ENCODE results near the gene ANKRD29. TPM values are rescaled to one million over a fixed set of nuclear protein-coding genes. Genes with fewer than 3 reads are reported as not detected.

The ANKRD29 gene
- total and polyA plus RNA-seq, 10 of the 15 experiments (the other 5 are each of a cell fraction or from before 2014, with no cell fraction given) = 0.53 to 9.2 (median 1.6) TPM

DNA sequence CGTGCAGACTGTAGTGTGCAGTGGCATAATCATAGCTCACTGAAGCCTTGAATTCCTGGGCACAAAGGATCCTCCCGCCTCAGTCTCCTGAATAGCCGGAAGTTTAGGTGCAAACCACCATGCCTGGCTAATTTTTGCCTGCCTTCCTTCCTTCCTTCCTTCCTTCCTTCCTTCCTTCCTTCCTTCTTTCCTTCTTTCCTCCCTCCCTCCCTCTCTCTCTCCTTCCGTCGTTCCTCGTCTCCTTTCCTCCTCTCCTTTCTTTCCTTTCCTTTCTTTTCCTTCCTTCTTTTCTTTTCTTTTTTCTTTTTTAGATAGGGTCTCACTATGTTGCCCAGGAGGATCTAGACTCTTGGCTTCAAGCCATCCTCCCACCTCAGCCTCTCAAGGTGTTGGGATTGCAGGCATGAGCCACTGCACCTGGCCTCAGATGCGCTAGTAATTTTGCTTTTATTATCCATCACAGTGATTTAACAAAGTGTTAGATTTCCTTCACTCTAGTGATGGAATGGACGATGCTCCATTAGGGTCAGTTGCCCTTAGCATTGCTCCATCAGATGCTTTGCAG is 6.6 kb upstream of the ANKRD29 start:
- H3K36me3 ChIP-seq (ENCODE audit: control insufficient read depth in 2 of 2, insufficient read depth in 2 of 2, low read length in 1 of 2) = no peaks in the 10 kb centered on the region
- no peaks in the 10 kb centered on the region for H4K20me1 ChIP-seq (ENCODE audit: control insufficient read depth, insufficient read depth)
- RAD21 ChIA-PET (ENCODE audit: unreplicated experiment) = no interaction called here
- SMC1A ChIA-PET (ENCODE audit: uncharacterized antibody, unreplicated experiment) = interaction anchor here (0.7 to 1.9 kb wide), 2 partner anchors 34 to 349 kb away, joined by 3 to 5 read pairs; no protein-coding TSS in a partner anchor
- DNase-seq (ENCODE audit: low read depth, low spot score) = no peak
- peaks cover 1 to 2% of the 10 kb centered on the region in 2 experiments; a peak in 1 of 4 replicates for H3K27me3 ChIP-seq (replicated peaks in 1 of 2; ENCODE audit: control insufficient read depth in 2 of 2, insufficient read depth in 2 of 2, low read length in 1 of 2)
- no peaks in the 10 kb centered on the region for H3K79me2 ChIP-seq (ENCODE audit: control insufficient read depth, insufficient read depth, low read length)
- intact Hi-C loops (cut with micrococcal nuclease; ENCODE audit: unreplicated experiment) = no loop called here
- no peaks in the 10 kb centered on the region for H3K4me1 ChIP-seq (ENCODE audit: control insufficient read depth, insufficient read depth, low read length)
- no peak for ATAC-seq
- in situ Hi-C loops (cut with MboI) = no loop called here
- H3K4me2 ChIP-seq (ENCODE audit: control insufficient read depth, insufficient read depth) = no peak overlapping the region
- POLR2A ChIA-PET = no interaction called here
- CTCF ChIA-PET = interaction anchor here (1.2 kb wide), 1 partner anchor 13 kb away, joined by 3 read pairs; no protein-coding TSS in a partner anchor
- 45% methylated on average over 8 of the region's 8 CpGs for WGBS (ENCODE audit: insufficient coverage, insufficient replicate concordance, low lambda C conversion rate, missing lambda C conversion rate)
- no TSS peak for BruUV-seq (replicated peaks)
- TF ChIP-seq ETV6 (conservative IDR thresholded peaks at IDR 0.05 in 1 of 2, IDR thresholded peaks at IDR 0.05 in 1 of 2; ENCODE audit: borderline replicate concordance in 1 of 2, low read depth in 1 of 2) (0 out of 4 replicates have a peak, but pooled peaks of 1 of the 2 experiments have one; percentile 43), ZBED1 (IDR thresholded peaks at IDR 0.05; ENCODE audit: borderline replicate concordance) (no peak)
- no peak overlapping the region for H3K9ac ChIP-seq (ENCODE audit: control insufficient read depth, insufficient read depth, low read length)
- H3K27ac ChIP-seq (ENCODE audit: control insufficient read depth, insufficient read depth) = no peak overlapping the region
- no peaks in the 10 kb centered on the region for H3K9me3 ChIP-seq (replicated peaks; ENCODE audit: control insufficient read depth, insufficient read depth, low read length)
- H2AFZ ChIP-seq (ENCODE audit: control insufficient read depth, low read depth, low read length) = no peak overlapping the region
- no peak overlapping the region for H3K4me3 ChIP-seq
- FAIRE-seq = no peak

- H3K4me2 ChIP-seq (ENCODE audit: control insufficient read depth, insufficient read depth) = no peak overlapping the region
- H4K20me1 ChIP-seq (ENCODE audit: control insufficient read depth, insufficient read depth) = no peaks in the 10 kb centered on the region
- ChIA-PET SMC1A (ENCODE audit: uncharacterized antibody, unreplicated experiment) (interaction anchor here (0.7 kb wide), 1 partner anchor 348 kb away, joined by 3 read pairs; no protein-coding TSS in a partner anchor), POLR2A (no interaction called here), CTCF (no interaction called here), RAD21 (ENCODE audit: unreplicated experiment) (no interaction called here)
- peaks cover 1 to 2% of the 10 kb centered on the region in 2 experiments; a peak in 1 of 4 replicates for H3K27me3 ChIP-seq (replicated peaks in 1 of 2; ENCODE audit: control insufficient read depth in 2 of 2, insufficient read depth in 2 of 2, low read length in 1 of 2)
- FAIRE-seq = no peak
- ATAC-seq = no peak
- H3K79me2 ChIP-seq (ENCODE audit: control insufficient read depth, insufficient read depth, low read length) = no peaks in the 10 kb centered on the region
- intact Hi-C loops (cut with micrococcal nuclease; ENCODE audit: unreplicated experiment) = no loop called here
- no peak for DNase-seq (ENCODE audit: low read depth, low spot score)
- no peak overlapping the region for H2AFZ ChIP-seq (ENCODE audit: control insufficient read depth, low read depth, low read length)
- WGBS (ENCODE audit: insufficient coverage, insufficient replicate concordance, low lambda C conversion rate, missing lambda C conversion rate) = 23% methylated on average over 4 of the region's 4 CpGs
- no TSS peak for BruUV-seq (replicated peaks)
- in situ Hi-C loops (cut with MboI) = no loop called here
- H3K27ac ChIP-seq (ENCODE audit: control insufficient read depth, insufficient read depth) = no peak overlapping the region
- no peaks in the 10 kb centered on the region for H3K4me1 ChIP-seq (ENCODE audit: control insufficient read depth, insufficient read depth, low read length)
- H3K9ac ChIP-seq (ENCODE audit: control insufficient read depth, insufficient read depth, low read length) = no peak overlapping the region
- H3K4me3 ChIP-seq = no peak overlapping the region
- no peaks in the 10 kb centered on the region for H3K36me3 ChIP-seq (ENCODE audit: control insufficient read depth in 2 of 2, insufficient read depth in 2 of 2, low read length in 1 of 2)
- H3K9me3 ChIP-seq (replicated peaks; ENCODE audit: control insufficient read depth, insufficient read depth, low read length) = no peaks in the 10 kb centered on the region
- TF ChIP-seq EZH2 (IDR thresholded peaks at IDR 0.05; ENCODE audit: borderline replicate concordance, control insufficient read depth, low read depth, low read length) (no peak), SUZ12 (IDR thresholded peaks at IDR 0.05; ENCODE audit: unreplicated experiment) (no peak), HDAC2 (IDR thresholded peaks at IDR 0.05) (no peak), NFYA (IDR thresholded peaks at IDR 0.05; ENCODE audit: borderline replicate concordance, low read depth, low read length) (no peak), SPI1 (IDR thresholded peaks at IDR 0.05; ENCODE audit: borderline replicate concordance, insufficient read depth, low read depth, low read length) (no peak), RAD51 (IDR thresholded peaks at IDR 0.05) (no peak), SUPT20H (IDR thresholded peaks at IDR 0.05; ENCODE audit: borderline replicate concordance, control insufficient read depth, low read depth, low read length) (no peak), ZZZ3 (IDR thresholded peaks at IDR 0.05; ENCODE audit: control insufficient read depth, insufficient read length, low read depth) (no peak), ATF3 (IDR thresholded peaks at IDR 0.05; ENCODE audit: borderline replicate concordance, extremely low read depth, low read depth, low read length) (no peak), NFYB (IDR thresholded peaks at IDR 0.05; ENCODE audit: insufficient read depth, low read depth, low read length) (no peak), SIX5 (IDR thresholded peaks at IDR 0.05; ENCODE audit: low read depth, low read length, severe bottlenecking) (no peak), TCF12 (IDR thresholded peaks at IDR 0.05; ENCODE audit: low read depth, low read length) (no peak), HDAC6 (IDR thresholded peaks at IDR 0.05; ENCODE audit: unreplicated experiment) (no peak)
- TF ChIP-seq, protein P1, sequence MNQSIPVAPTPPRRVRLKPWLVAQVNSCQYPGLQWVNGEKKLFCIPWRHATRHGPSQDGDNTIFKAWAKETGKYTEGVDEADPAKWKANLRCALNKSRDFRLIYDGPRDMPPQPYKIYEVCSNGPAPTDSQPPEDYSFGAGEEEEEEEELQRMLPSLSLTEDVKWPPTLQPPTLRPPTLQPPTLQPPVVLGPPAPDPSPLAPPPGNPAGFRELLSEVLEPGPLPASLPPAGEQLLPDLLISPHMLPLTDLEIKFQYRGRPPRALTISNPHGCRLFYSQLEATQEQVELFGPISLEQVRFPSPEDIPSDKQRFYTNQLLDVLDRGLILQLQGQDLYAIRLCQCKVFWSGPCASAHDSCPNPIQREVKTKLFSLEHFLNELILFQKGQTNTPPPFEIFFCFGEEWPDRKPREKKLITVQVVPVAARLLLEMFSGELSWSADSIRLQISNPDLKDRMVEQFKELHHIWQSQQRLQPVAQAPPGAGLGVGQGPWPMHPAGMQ (IDR thresholded peaks at IDR 0.05; ENCODE audit: borderline replicate concordance) = no peak
Measured at GRCh38 chr18:23668731-23669130, 6.0 kb upstream of the ANKRD29 start.
